PC-3 (cell line): ENCODE results near the gene FOXL3.

Experiments used
- CTCF ChIP-seq: fragments of 300-600 bp; sonication (generic); conservative IDR thresholded peaks from 2 replicates; pipeline ENCODE4 v1.5.1; 2017; ENCODE audit warnings: antibody characterized with exemption, low read depth, mild to moderate bottlenecking, low read length
- EZH2 ChIP-seq: fragments of 300-600 bp; sonication (generic); IDR thresholded peaks from one replicate; pipeline ENCODE4 v1.6.1; 2017; ENCODE audit warnings: antibody characterized with exemption, mild to moderate bottlenecking, low read length; ENCODE audit not compliant: unreplicated experiment
- EZH2phosphoT487 ChIP-seq: fragments of 300-600 bp; sonication (generic); IDR thresholded peaks from 2 replicates; pipeline ENCODE4 v1.6.1; 2018; ENCODE audit warnings: mild to moderate bottlenecking, antibody characterized with exemption, low read length, borderline replicate concordance

GRCh38 chr7:255038-255435 is 34.9 kb upstream of the FOXL3 start:
- no peak for TF ChIP-seq CTCF
- no peak for TF ChIP-seq EZH2phosphoT487
- TF ChIP-seq EZH2: no peak
